ENCODE data around the gene CDHR2.

- no peak for TF ChIP-seq CTCF (IDR thresholded peaks at IDR 0.05; ENCODE audit: low read length)
- TF ChIP-seq EZH2 (IDR thresholded peaks at IDR 0.05; ENCODE audit: borderline replicate concordance, low read length) = no peak
Observed at GRCh38 chr5:176640616-176641015, 91.5 kb downstream of the CDHR2 start.

Measured in OCI-LY1 (cell line).